HUES64 (cell line): Measurements from ENCODE around the gene HMGB2.

Experiments used
- H3K27ac ChIP-seq: 2 replicates; pipeline ENCODE4 v1.7.0; 2013; ENCODE audit warnings: low read depth, low read length, inconsistent platforms
- H3K27me3 ChIP-seq: 2 replicates; pipeline ENCODE4 v1.6.1; 2013; ENCODE audit warnings: mild to moderate bottlenecking, low read length; ENCODE audit not compliant: insufficient read depth
- H3K36me3 ChIP-seq: 2 replicates; pipeline ENCODE4 v1.6.1; 2013; ENCODE audit warnings: mild to moderate bottlenecking, low read length; ENCODE audit not compliant: insufficient read depth
- H3K4me1 ChIP-seq: 2 replicates; pipeline ENCODE4 v1.6.1; 2013; ENCODE audit warnings: mild to moderate bottlenecking, low read length, moderate library complexity; ENCODE audit not compliant: insufficient read depth
- H3K4me3 ChIP-seq: 2 replicates; pipeline ENCODE4 v1.5.1; 2013; ENCODE audit warnings: mild to moderate bottlenecking, low read length, moderate library complexity
- H3K9ac ChIP-seq: 2 replicates; pipeline ENCODE4 v1.6.1; 2013; ENCODE audit warnings: mild to moderate bottlenecking, low read depth, low read length
- H3K9me3 ChIP-seq: 2 replicates; pipeline ENCODE4 v1.6.1; 2013; ENCODE audit warnings: low read depth, low read length; ENCODE audit not compliant: insufficient read depth
- WGBS: fragments of 150-250, 120-280 bp; methylation state at CpG from one replicate; pipeline ENCODE4 v1.1.7; 2013; ENCODE audit warnings: missing lambda C conversion rate; 5-methylcytosine and 5-hydroxymethylcytosine counted together

The HMGB2 gene

GRCh38 chr4:173316060-173316459, 18.1 kb downstream of the HMGB2 start:
- Histone ChIP-seq H3K27ac (no peak overlapping the region), H3K27me3 (no peaks in the 10 kb centered on the region), H3K4me1 (peaks cover 26% of the 10 kb centered on the region), H3K36me3 (peaks cover 59% of the 10 kb centered on the region), H3K9me3 (no peaks in the 10 kb centered on the region), H3K9ac (no peak overlapping the region), H3K4me3 (no peak overlapping the region)
- WGBS: 90% methylated on average over 2 of the region's 2 CpGs

- H3K36me3 ChIP-seq: peaks cover 57% of the 10 kb centered on the region
- H3K4me1 ChIP-seq: peaks cover 25% of the 10 kb centered on the region
- WGBS: 90% methylated on average over 3 of the region's 3 CpGs
- no peak overlapping the region for H3K27ac ChIP-seq
- no peaks in the 10 kb centered on the region for H3K27me3 ChIP-seq
- H3K9me3 ChIP-seq: no peaks in the 10 kb centered on the region
- no peak overlapping the region for H3K9ac ChIP-seq
- H3K4me3 ChIP-seq: no peak overlapping the region
Observed at GRCh38 chr4:173314715-173315114, 19.4 kb downstream of the HMGB2 start.

- Histone ChIP-seq H3K4me1 (no peaks in the 10 kb centered on the region), H3K9ac (no peak overlapping the region), H3K27me3 (no peaks in the 10 kb centered on the region), H3K9me3 (no peaks in the 10 kb centered on the region), H3K4me3 (no peak overlapping the region), H3K36me3 (peaks cover 57% of the 10 kb centered on the region), H3K27ac (no peak overlapping the region)
- WGBS: 95% methylated on average over 4 of the region's 4 CpGs
Observed at GRCh38 chr4:173311368-173311767, 22.8 kb downstream of the HMGB2 start.

GRCh38 chr4:173307778-173308177, 26.4 kb downstream of the HMGB2 start:
- no peaks in the 10 kb centered on the region for H3K4me1 ChIP-seq
- H3K27ac ChIP-seq: no peak overlapping the region
- H3K27me3 ChIP-seq: no peaks in the 10 kb centered on the region
- H3K9me3 ChIP-seq: no peaks in the 10 kb centered on the region
- no peak overlapping the region for H3K9ac ChIP-seq
- H3K36me3 ChIP-seq: peaks cover 54% of the 10 kb centered on the region
- 91% methylated on average over 3 of the region's 3 CpGs for WGBS
- H3K4me3 ChIP-seq: no peak overlapping the region

GRCh38 chr4:173301518-173302201, 32.5 kb downstream of the HMGB2 start:
- Histone ChIP-seq H3K4me3 (no peak overlapping the region), H3K9ac (no peak overlapping the region), H3K9me3 (no peaks in the 10 kb centered on the region), H3K27me3 (no peaks in the 10 kb centered on the region), H3K27ac (no peak overlapping the region), H3K36me3 (peaks cover 45% of the 10 kb centered on the region), H3K4me1 (no peaks in the 10 kb centered on the region)
- WGBS: 64% methylated on average over 5 of the region's 5 CpGs

GRCh38 chr4:173294444-173294843, 39.7 kb downstream of the HMGB2 start:
- Histone ChIP-seq H3K27ac (no peak overlapping the region), H3K9ac (no peak overlapping the region), H3K4me1 (no peaks in the 10 kb centered on the region), H3K27me3 (no peaks in the 10 kb centered on the region), H3K9me3 (no peaks in the 10 kb centered on the region), H3K36me3 (peaks cover 38% of the 10 kb centered on the region), H3K4me3 (no peak overlapping the region)
- WGBS: 95% methylated on average over 1 of the region's 1 CpG

- H3K27me3 ChIP-seq: no peaks in the 10 kb centered on the region
- no peaks in the 10 kb centered on the region; the same call in 1 of the 2 replicates for H3K4me1 ChIP-seq
- 94% methylated on average over 7 of the region's 7 CpGs for WGBS
- no peak overlapping the region for H3K27ac ChIP-seq
- no peaks in the 10 kb centered on the region for H3K9me3 ChIP-seq
- no peak overlapping the region for H3K4me3 ChIP-seq
- peaks cover 36% of the 10 kb centered on the region for H3K36me3 ChIP-seq
- no peak overlapping the region for H3K9ac ChIP-seq
Observed at GRCh38 chr4:173293663-173294062, 40.5 kb downstream of the HMGB2 start.

- Histone ChIP-seq H3K4me1 (no peaks in the 10 kb centered on the region; the same call in 1 of the 2 replicates), H3K27ac (no peak overlapping the region), H3K36me3 (peaks cover 25% of the 10 kb centered on the region), H3K4me3 (no peak overlapping the region), H3K9me3 (peaks cover 7% of the 10 kb centered on the region), H3K9ac (no peak overlapping the region), H3K27me3 (no peaks in the 10 kb centered on the region)
- WGBS: 97% methylated on average over 3 of the region's 5 CpGs
Observed at GRCh38 chr4:173291899-173292298, 42.3 kb downstream of the HMGB2 start.

GRCh38 chr4:173289353-173289727, 44.8 kb downstream of the HMGB2 start:
- H3K27me3 ChIP-seq: no peaks in the 10 kb centered on the region
- WGBS: 96% methylated on average over 4 of the region's 4 CpGs
- H3K4me1 ChIP-seq: no peaks in the 10 kb centered on the region; the same call in 1 of the 2 replicates
- H3K36me3 ChIP-seq: peaks cover 27% of the 10 kb centered on the region
- H3K9ac ChIP-seq: no peak overlapping the region
- H3K27ac ChIP-seq: no peak overlapping the region; the same call in 1 of the 2 replicates
- no peak overlapping the region for H3K4me3 ChIP-seq
- peaks cover 33% of the 10 kb centered on the region for H3K9me3 ChIP-seq

- H3K9me3 ChIP-seq: peaks cover 38% of the 10 kb centered on the region
- no peaks in the 10 kb centered on the region for H3K27me3 ChIP-seq
- no peak overlapping the region for H3K4me3 ChIP-seq
- no peak overlapping the region for H3K9ac ChIP-seq
- peaks cover 29% of the 10 kb centered on the region for H3K36me3 ChIP-seq
- no peaks in the 10 kb centered on the region; the same call in 1 of the 2 replicates for H3K4me1 ChIP-seq
- WGBS: 94% methylated on average over 3 of the region's 3 CpGs
- H3K27ac ChIP-seq: no peak overlapping the region; the same call in 1 of the 2 replicates
Observed at GRCh38 chr4:173288698-173289352, 45.3 kb downstream of the HMGB2 start.

GRCh38 chr4:173288296-173288695, 45.9 kb downstream of the HMGB2 start:
- H3K27me3 ChIP-seq: no peaks in the 10 kb centered on the region
- H3K27ac ChIP-seq: no peak overlapping the region
- 95% methylated on average over 2 of the region's 4 CpGs for WGBS
- peaks cover 43% of the 10 kb centered on the region for H3K9me3 ChIP-seq
- no peak overlapping the region for H3K4me3 ChIP-seq
- peaks cover 26% of the 10 kb centered on the region for H3K36me3 ChIP-seq
- H3K9ac ChIP-seq: no peak overlapping the region
- no peaks in the 10 kb centered on the region; the same call in 1 of the 2 replicates for H3K4me1 ChIP-seq
